MM.1S (cell line): ENCODE results near the gene PLSCR3.

Source experiments
- CTCF ChIP-seq: fragments of 300-600 bp; sonication (generic); IDR thresholded peaks from 2 replicates; pipeline ENCODE4 v1.5.1; 2016; ENCODE audit warnings: antibody characterized with exemption, low read length, mixed read lengths
- EZH2 ChIP-seq: fragments of 300-600 bp; sonication (generic); optimal IDR thresholded peaks from 2 replicates; pipeline ENCODE3; 2017; ENCODE audit warnings: low read depth, mild to moderate bottlenecking, antibody characterized with exemption, low read length, mixed read lengths

DNA sequence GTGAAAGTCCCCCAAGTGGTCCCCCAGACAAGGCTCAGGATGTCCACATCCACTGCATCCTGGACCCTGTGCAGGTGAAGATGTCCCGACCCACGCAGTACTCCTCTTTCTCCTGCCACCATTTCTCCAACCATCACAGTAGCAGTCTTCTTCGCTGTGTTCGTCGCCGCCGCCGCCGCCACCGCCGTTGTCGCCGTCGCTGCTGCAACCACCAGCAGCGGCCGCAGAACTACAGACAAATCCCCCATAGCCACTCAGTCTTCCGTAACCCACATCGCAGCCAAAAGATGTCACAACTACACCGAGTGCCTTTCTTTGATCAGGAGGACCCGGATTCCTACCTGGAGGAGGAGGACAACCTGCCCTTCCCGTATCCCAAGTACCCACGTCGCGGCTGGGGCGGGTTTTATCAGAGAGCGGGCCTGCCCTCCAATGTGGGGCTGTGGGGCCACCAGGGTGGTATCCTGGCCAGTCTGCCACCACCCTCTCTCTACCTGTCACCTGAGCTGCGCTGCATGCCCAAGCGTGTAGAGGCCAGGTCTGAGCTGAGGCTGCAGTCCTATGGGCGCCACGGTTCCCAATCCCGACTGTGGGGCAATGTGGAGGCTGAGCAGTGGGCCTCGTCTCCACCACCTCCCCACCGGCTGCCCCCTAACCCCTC is 32.0 kb upstream of the PLSCR3 start:
- TF ChIP-seq CTCF (no peak), EZH2 (no peak)
